ENCODE results near the gene FUT2.

- TF ChIP-seq GATA2 (IDR thresholded peaks at IDR 0.05; ENCODE audit: low read depth, low read length) (no peak), GATA3 (IDR thresholded peaks at IDR 0.05; ENCODE audit: low read depth, low read length) (no peak)
These were observed 27.4 kb upstream of the FUT2 start for GRCh38 chr19:48668332-48668731.
